SK-N-SH treated with all-trans-retinoic acid at 6 μM for 48 hours (cell line): Measurements from ENCODE around the gene ARFGEF2.

Source experiments
- ATAC-seq: fragments of 200-7000 bp; cut with Tn5 transposase; 3 replicates; pipeline ENCODE4 v1.9.1; 2020; ENCODE audit warnings: mild to moderate bottlenecking, moderate library complexity
- ARNTL ChIP-seq: fragments of 450-650 bp; formaldehyde crosslinking; IDR thresholded peaks from 2 replicates; pipeline ENCODE4 v1.5.0; 2020; ENCODE audit warnings: low read depth, mild to moderate bottlenecking, moderate library complexity, borderline replicate concordance
- BACH2 ChIP-seq: fragments of 250-450 bp; sonication (Bioruptor Pico); IDR thresholded peaks from 2 replicates; pipeline ENCODE4 v1.9.0; 2021; ENCODE audit warnings: mild to moderate bottlenecking, borderline replicate concordance
- CREB5 ChIP-seq: fragments of 250-450 bp; sonication (Bioruptor Pico); IDR thresholded peaks from 2 replicates; pipeline ENCODE4 v1.5.1; 2020; ENCODE audit warnings: low read depth, mild to moderate bottlenecking, moderate library complexity
- CSDC2 ChIP-seq: fragments of 250-450 bp; sonication (Bioruptor Pico); IDR thresholded peaks from 2 replicates; pipeline ENCODE4 v1.5.0; 2020; ENCODE audit warnings: mild to moderate bottlenecking, moderate library complexity
- CSRNP3 ChIP-seq: fragments of 250-450 bp; sonication (Bioruptor Pico); IDR thresholded peaks from 2 replicates; pipeline ENCODE4 v1.5.1; 2021; ENCODE audit warnings: mild to moderate bottlenecking, moderate library complexity
- ESRRG ChIP-seq: fragments of 250-450 bp; sonication (Bioruptor Pico); IDR thresholded peaks from 2 replicates; pipeline ENCODE4 v1.6.1; 2021; ENCODE audit warnings: mild to moderate bottlenecking
- GLIS3 ChIP-seq: fragments of 250-450 bp; sonication (Bioruptor Pico); IDR thresholded peaks from 2 replicates; pipeline ENCODE4 v1.5.0; 2020; ENCODE audit warnings: mild to moderate bottlenecking, moderate library complexity
- ISL1 ChIP-seq: fragments of 250-450 bp; sonication (Bioruptor Pico); IDR thresholded peaks from 2 replicates; pipeline ENCODE4 v2.1.2; 2022; ENCODE audit warnings: mild to moderate bottlenecking, moderate library complexity
- OSR1 ChIP-seq: fragments of 250-450 bp; sonication (Bioruptor Pico); IDR thresholded peaks from 2 replicates; pipeline ENCODE4 v1.8.0; 2022; ENCODE audit warnings: moderate library complexity, mild to moderate bottlenecking, inconsistent platforms
- PATZ1 ChIP-seq: fragments of 250-450 bp; sonication (Bioruptor Pico); IDR thresholded peaks from 2 replicates; pipeline ENCODE4 v1.8.0; 2020; ENCODE audit warnings: mild to moderate bottlenecking, moderate library complexity, borderline replicate concordance
- POU6F1 ChIP-seq: fragments of 250-450 bp; sonication (Bioruptor Pico); IDR thresholded peaks from 2 replicates; pipeline ENCODE4 v1.8.0; 2021; ENCODE audit warnings: low read depth, mild to moderate bottlenecking, moderate library complexity, borderline replicate concordance
- PPARA ChIP-seq: fragments of 250-450 bp; sonication (Bioruptor Pico); IDR thresholded peaks from 2 replicates; pipeline ENCODE4 v1.5.0; 2020; ENCODE audit warnings: mild to moderate bottlenecking, borderline replicate concordance
- RARB ChIP-seq: fragments of 250-450 bp; sonication (Bioruptor Pico); IDR thresholded peaks from 2 replicates; pipeline ENCODE4 v1.8.0; 2021; ENCODE audit warnings: mild to moderate bottlenecking, moderate library complexity
- SNAI2 ChIP-seq: fragments of 250-450 bp; sonication (Bioruptor Pico); IDR thresholded peaks from 2 replicates; pipeline ENCODE4 v1.5.0; 2020; ENCODE audit warnings: mild to moderate bottlenecking, moderate library complexity
- TCF4 ChIP-seq: fragments of 250-450 bp; sonication (Bioruptor Pico); IDR thresholded peaks from 2 replicates; pipeline ENCODE4 v1.8.0; 2021; ENCODE audit warnings: mild to moderate bottlenecking, moderate library complexity, borderline replicate concordance
- TOX ChIP-seq: fragments of 250-450 bp; sonication (Bioruptor Pico); IDR thresholded peaks from 2 replicates; pipeline ENCODE4 v1.8.0; 2021; ENCODE audit warnings: mild to moderate bottlenecking, moderate library complexity, borderline replicate concordance
- TSHZ2 ChIP-seq: fragments of 250-450 bp; sonication (Bioruptor Pico); IDR thresholded peaks from 2 replicates; pipeline ENCODE4 v1.5.0; 2020; ENCODE audit warnings: mild to moderate bottlenecking, moderate library complexity
- ZC3H10 ChIP-seq: fragments of 250-450 bp; sonication (Bioruptor Pico); IDR thresholded peaks from 2 replicates; pipeline ENCODE4 v1.5.1; 2021; ENCODE audit warnings: mild to moderate bottlenecking, moderate library complexity
- ZFP3 ChIP-seq: fragments of 250-450 bp; sonication (Bioruptor Pico); IDR thresholded peaks from 2 replicates; pipeline ENCODE4 v1.5.0; 2020; ENCODE audit warnings: mild to moderate bottlenecking, moderate library complexity
- ZNF565 ChIP-seq: fragments of 450-650 bp; formaldehyde crosslinking; conservative IDR thresholded peaks from 2 replicates; pipeline ENCODE4 v1.5.0; 2020; ENCODE audit warnings: low read depth, mild to moderate bottlenecking, moderate library complexity
- ZNF70 ChIP-seq: fragments of 450-650 bp; formaldehyde crosslinking; IDR thresholded peaks from 2 replicates; pipeline ENCODE4 v1.5.0; 2020; ENCODE audit warnings: mild to moderate bottlenecking, moderate library complexity
- ZNF8 ChIP-seq: fragments of 450-650 bp; formaldehyde crosslinking; IDR thresholded peaks from 2 replicates; pipeline ENCODE4 v1.5.0; 2020; ENCODE audit warnings: mild to moderate bottlenecking, moderate library complexity

Gene ARFGEF2

GRCh38 chr20:48916699-48917098 lies 4.8 kb upstream of the ARFGEF2 start:
- no peak for TF ChIP-seq ZNF8 (CRISPR knock-in tag)
- no peak for TF ChIP-seq ZC3H10 (CRISPR knock-in tag)
- no peak for TF ChIP-seq TCF4
- no peak for TF ChIP-seq ZNF565 (CRISPR knock-in tag)
- TF ChIP-seq PATZ1 (CRISPR knock-in tag), result no peak
- no peak for TF ChIP-seq SNAI2 (CRISPR knock-in tag)
- no peak for TF ChIP-seq CSRNP3 (CRISPR knock-in tag)
- no peak for TF ChIP-seq ESRRG
- no peak for TF ChIP-seq ARNTL
- TF ChIP-seq POU6F1 (CRISPR knock-in tag), result no peak
- no peak for TF ChIP-seq ISL1 (CRISPR knock-in tag)
- no peak for TF ChIP-seq PPARA (CRISPR knock-in tag)
- TF ChIP-seq CREB5 (CRISPR knock-in tag), result no peak
- TF ChIP-seq GLIS3 (CRISPR knock-in tag), result no peak
- no peak for TF ChIP-seq TSHZ2 (CRISPR knock-in tag)
- TF ChIP-seq ZNF70, result no peak
- TF ChIP-seq ZFP3, result no peak
- TF ChIP-seq TOX (CRISPR knock-in tag), result no peak
- TF ChIP-seq, all 23 proteins: peak for 0
- ATAC-seq, result no peak

- no peak for TF ChIP-seq POU6F1 (CRISPR knock-in tag)
- no peak for TF ChIP-seq TSHZ2 (CRISPR knock-in tag)
- no peak for TF ChIP-seq ZNF70
- no peak for TF ChIP-seq ZFP3
- no peak for TF ChIP-seq SNAI2 (CRISPR knock-in tag)
- TF ChIP-seq ZNF8 (CRISPR knock-in tag), result no peak
- TF ChIP-seq TCF4, result no peak
- TF ChIP-seq CREB5 (CRISPR knock-in tag), result no peak
- TF ChIP-seq ZC3H10 (CRISPR knock-in tag), result no peak
- no peak for TF ChIP-seq ESRRG
- TF ChIP-seq BACH2 (CRISPR knock-in tag), result no peak
- TF ChIP-seq RARB (CRISPR knock-in tag), result no peak
- TF ChIP-seq GLIS3 (CRISPR knock-in tag), result no peak
- no peak for TF ChIP-seq CSRNP3 (CRISPR knock-in tag)
- no peak for TF ChIP-seq OSR1 (CRISPR knock-in tag)
- TF ChIP-seq CSDC2, result no peak
These were observed 2.1 kb upstream of the ARFGEF2 start for GRCh38 chr20:48919336-48919881.

More at GRCh38 chr20:48919336-48919881, 2.1 kb upstream of the ARFGEF2 start:
- ATAC-seq, result no peak
